GM18508 (cell line): Measurements from ENCODE around the gene CCN2.

Source experiments
- ATAC-seq: cut with Tn5 transposase; IDR thresholded peaks from one replicate; pipeline ENCODE4 v1.9.1; 2021; ENCODE audit warnings: moderate number of reproducible peaks; ENCODE audit not compliant: insufficient read depth, unreplicated experiment

Gene CCN2

GRCh38 chr6:131967948-131968347, 16.8 kb upstream of the CCN2 start:
- no peak for ATAC-seq

GRCh38 chr6:131966443-131966842, 15.3 kb upstream of the CCN2 start:
- ATAC-seq = no peak

- ATAC-seq = no peak
Measured at GRCh38 chr6:131963063-131963462, 11.9 kb upstream of the CCN2 start.

- ATAC-seq = no peak
Measured at GRCh38 chr6:131960371-131961133, 9.4 kb upstream of the CCN2 start.

GRCh38 chr6:131958542-131959470, 7.6 kb upstream of the CCN2 start:
- ATAC-seq = no peak

GRCh38 chr6:131958095-131958494, 6.9 kb upstream of the CCN2 start:
- ATAC-seq = no peak

GRCh38 chr6:131955876-131956275, 4.7 kb upstream of the CCN2 start:
- ATAC-seq = no peak

- no peak for ATAC-seq
Measured at GRCh38 chr6:131955192-131955591, 4.0 kb upstream of the CCN2 start.

- ATAC-seq = no peak
Measured at GRCh38 chr6:131954775-131955107, 3.6 kb upstream of the CCN2 start.

GRCh38 chr6:131954059-131954774, 3.0 kb upstream of the CCN2 start:
- no peak for ATAC-seq

- no peak for ATAC-seq
Measured at GRCh38 chr6:131952886-131953509, 1.8 kb upstream of the CCN2 start.

- ATAC-seq = no peak
Measured at GRCh38 chr6:131951576-131952230, 531 bp upstream of the CCN2 start.

- ATAC-seq = no peak
Measured at GRCh38 chr6:131949909-131950766, 1.0 kb downstream of the CCN2 start.

GRCh38 chr6:131949620-131949908, 1.6 kb downstream of the CCN2 start:
- no peak for ATAC-seq

- ATAC-seq = no peak
Measured at GRCh38 chr6:131948692-131949619, 2.2 kb downstream of the CCN2 start.

GRCh38 chr6:131947986-131948661, 3.0 kb downstream of the CCN2 start:
- ATAC-seq = no peak
